ENCODE results near the gene CDC123.
"Not testable (repeated sequence)": the region's sequence is repeated elsewhere in the genome, so short reads cannot be mapped to it uniquely, and the experiment has no call there.

The CDC123 gene

GRCh38 chr10:12195603-12196506, at the start of gene CDC123, which contains the start of gene NUDT5:
Gene CDC123, plus strand, starts transcription at chr10:12196188. Its CDS starts 58 bp downstream, at chr10:12196246.
Gene NUDT5, minus strand, starts transcription at chr10:12195891. Its CDS starts 9,600 bp downstream, at chr10:12186291.
- DNase-seq (ENCODE audit: low read depth), result peak; percentile 65

- no peak for DNase-seq (ENCODE audit: low read depth)
Measured at GRCh38 chr10:12150163-12150562, 45.8 kb upstream of the CDC123 start.

DNA sequence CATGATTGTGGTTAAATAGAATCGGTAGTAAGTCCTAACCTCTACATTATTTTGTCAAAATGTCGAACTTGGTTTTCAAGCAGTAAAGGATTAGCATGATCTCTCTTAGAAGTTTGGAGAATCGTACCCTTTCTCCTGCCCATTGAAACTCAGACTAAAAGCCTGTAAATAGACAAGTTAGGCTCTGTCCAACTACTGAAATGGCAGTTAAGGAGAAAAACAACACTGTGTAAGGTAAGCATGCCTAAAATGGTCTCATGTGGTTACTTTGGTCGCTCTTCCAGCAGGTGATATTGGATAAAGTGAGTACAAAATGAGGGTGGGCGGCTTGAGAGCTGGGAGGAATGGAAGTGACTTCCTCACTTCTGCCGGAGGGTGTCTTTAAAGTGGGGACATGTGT, 41.5 kb upstream of the CDC123 start:
- DNase-seq (ENCODE audit: low read depth), result no peak

DNA sequence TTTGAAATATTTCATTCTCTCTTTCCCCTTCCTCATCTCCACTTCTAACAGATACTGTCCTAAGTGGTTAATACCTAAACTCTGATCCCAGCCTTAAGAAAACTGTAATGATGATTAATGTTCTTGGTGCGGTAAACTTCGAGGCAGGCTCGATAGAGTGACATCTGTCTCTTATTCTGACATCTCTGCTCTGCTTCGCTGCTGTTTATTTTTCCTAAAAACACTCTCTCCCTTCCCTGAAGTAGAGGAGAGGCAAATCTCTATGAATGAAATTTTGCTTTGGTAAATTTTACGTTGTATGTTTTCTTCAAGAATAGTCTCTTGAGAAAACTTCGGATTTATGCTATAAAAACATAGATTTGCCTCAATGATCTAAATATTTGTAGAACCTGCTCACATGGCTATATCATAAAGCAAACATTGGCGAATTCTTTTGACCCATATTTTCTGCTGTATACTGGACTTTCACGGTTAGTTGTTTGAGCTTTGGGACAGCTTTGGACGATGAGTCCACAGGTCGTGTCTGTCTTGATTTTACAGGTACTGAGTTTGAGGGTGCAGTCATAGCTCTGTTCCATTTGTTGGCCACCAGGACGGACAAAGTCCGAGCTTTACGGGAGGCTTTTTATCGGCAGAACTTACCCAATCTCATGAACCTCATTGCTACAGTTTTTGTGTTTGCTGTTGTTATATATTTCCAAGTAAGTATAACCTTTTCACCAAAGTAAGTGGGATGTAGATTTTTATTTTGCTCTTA, 39.4 kb upstream of the CDC123 start:
- DNase-seq (ENCODE audit: low read depth), result no peak

- no peak for DNase-seq (ENCODE audit: low read depth)
Measured at GRCh38 chr10:12158111-12158510, 37.9 kb upstream of the CDC123 start.

- DNase-seq (ENCODE audit: low read depth), result no peak
Measured at GRCh38 chr10:12160664-12161063, 35.3 kb upstream of the CDC123 start.

DNA sequence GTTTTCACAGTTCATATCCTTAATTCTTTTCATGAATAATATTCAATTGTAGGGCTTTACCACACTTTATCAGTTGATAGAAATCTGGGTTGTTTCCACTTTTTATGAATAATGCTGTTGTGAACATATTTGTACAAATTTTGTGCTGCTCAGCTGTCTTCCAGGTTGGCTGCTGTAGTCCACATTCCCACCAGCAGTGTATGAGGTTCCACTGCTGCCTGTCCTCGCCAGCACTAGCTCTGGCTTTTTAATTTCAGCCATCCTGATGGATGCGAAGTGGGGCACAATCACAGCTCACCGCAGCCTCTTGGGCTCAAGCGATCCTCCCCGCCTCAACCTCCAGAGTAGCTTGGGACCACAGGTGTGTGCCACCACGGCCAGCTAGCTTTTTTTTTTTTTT, 33.1 kb upstream of the CDC123 start:
- no peak for DNase-seq (ENCODE audit: low read depth)

- DNase-seq (ENCODE audit: low read depth), result no peak
Measured at GRCh38 chr10:12164085-12164484, 31.9 kb upstream of the CDC123 start.

DNA sequence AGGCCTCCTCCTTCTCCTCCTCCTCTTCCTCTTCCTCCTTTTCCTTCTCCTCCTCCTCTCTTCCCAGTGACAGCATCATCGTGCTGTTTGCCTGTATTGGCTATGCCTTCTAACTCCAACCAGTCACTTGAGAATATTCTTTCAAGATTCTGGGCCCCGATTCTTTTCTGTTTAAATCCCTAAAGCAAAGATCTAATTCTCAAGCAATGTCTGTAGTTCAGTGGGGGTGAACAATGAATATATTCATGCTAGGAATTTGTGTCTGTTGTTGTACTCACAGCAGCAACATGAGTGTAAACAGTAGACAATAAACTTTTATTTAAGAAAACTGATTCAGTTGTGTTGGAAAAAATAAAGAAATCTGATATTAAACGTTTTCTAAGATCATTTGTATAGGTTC, 31.0 kb upstream of the CDC123 start:
- no peak for DNase-seq (ENCODE audit: low read depth)

- DNase-seq (ENCODE audit: low read depth), result no peak
Measured at GRCh38 chr10:12165999-12166775, 29.8 kb upstream of the CDC123 start.

GRCh38 chr10:12171512-12171911, 24.5 kb upstream of the CDC123 start:
- DNase-seq (ENCODE audit: low read depth), result not testable (repeated sequence)

- no peak for DNase-seq (ENCODE audit: low read depth)
Measured at GRCh38 chr10:12177642-12178041, 18.3 kb upstream of the CDC123 start.

- DNase-seq (ENCODE audit: low read depth), result no peak
Measured at GRCh38 chr10:12179606-12180170, 16.3 kb upstream of the CDC123 start.

DNA sequence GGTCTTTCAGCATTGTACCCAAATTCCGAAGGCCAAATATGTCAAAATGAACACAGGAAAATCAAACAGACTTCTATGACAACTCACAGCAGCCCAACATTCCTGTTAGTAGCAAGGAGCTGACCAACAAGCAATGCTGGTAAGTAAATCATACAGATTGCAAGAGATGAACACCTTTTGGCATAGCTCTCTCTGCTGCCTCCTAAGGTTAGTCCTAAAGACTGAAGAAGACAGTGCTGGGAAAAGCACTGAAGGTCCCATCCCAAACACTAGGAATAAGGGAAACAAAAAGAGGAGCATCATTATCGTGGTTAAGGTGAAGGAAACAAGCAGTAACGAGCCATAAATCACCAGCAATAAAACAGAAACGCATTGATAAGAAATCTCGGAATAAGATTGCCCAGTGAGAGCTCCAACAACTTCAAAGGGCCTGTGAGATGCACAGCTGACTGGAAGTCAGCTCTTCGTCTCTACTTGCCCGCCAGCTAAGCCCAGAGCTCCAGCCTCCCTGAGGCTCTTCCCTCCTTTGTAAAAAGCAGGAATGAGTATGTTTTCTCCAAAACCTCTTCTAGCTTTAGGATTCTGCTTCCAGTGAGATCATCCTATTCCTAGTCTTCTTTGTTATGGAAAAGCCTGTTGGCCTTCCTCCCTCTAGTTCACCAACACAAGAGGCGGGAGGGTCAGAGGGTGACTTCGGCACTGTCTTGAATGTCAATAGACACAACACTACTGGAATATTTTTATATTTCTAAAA, 15.6 kb upstream of the CDC123 start:
- DNase-seq (ENCODE audit: low read depth), result no peak

DNA sequence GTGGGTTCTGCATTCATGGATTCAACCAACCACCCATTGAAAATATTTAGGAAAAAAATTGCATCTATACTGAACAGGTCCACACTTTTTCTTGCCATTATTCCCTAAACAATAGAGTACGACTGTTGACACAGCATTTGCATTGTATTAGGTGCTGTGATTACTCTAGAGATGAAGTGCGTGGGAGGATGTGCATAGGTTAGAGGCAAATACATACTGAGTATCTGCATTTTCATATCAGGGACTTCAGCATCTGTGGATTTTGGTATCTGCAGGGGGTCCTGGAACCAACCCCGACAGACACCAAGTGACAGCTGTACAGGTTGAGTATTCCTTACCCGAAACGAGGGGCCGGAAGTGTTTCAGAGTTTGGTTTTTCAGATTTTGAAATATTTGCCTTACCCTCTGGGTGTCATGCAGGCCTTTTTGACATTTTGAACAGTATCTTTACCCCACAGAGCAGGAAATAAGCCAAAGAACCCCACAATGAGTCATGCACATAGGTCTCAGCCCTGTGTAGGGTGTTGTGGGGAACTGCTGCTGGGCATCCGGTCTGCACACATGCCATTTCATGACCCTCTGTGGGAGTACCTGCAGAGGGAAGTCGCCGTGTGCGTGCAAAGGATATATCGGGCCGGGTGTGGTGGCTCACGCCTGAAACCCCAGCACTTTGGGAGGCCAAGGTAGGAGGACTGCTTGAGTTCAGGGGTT, 14.8 kb upstream of the CDC123 start:
- DNase-seq (ENCODE audit: low read depth), result peak; percentile 83

- no peak for DNase-seq (ENCODE audit: low read depth)
Measured at GRCh38 chr10:12184165-12184564, 11.8 kb upstream of the CDC123 start.

GRCh38 chr10:12186323-12186722, 9.7 kb upstream of the CDC123 start:
- DNase-seq (ENCODE audit: low read depth), result no peak

DNA sequence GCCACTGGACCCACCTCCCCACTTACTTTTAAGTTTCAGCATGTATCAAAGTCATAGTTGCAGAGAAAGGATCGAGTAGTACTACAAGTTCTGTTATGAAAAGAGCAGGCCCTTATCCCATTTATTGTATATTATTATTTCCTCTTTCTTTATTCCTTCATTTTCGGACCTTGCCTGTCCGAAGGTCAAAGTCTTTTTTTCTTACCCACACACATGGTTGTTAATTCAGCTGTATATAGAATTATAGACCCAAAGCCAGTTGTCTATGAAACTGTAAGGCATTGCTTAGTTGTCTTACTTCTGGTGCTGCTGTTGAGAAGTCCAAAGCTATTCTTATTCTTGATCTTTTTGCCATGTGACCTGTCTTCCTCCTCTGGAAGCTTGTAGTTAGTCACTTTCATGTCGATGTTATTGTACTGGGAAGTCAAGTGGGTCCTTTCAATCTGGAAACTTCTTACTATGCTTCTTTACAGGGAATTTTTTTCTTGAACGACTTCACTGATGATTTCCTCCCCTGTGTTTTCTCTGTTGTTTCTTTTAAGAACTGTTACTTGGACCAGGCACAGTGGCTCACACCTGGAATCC, 8.6 kb upstream of the CDC123 start:
- no peak for DNase-seq (ENCODE audit: low read depth)

DNA sequence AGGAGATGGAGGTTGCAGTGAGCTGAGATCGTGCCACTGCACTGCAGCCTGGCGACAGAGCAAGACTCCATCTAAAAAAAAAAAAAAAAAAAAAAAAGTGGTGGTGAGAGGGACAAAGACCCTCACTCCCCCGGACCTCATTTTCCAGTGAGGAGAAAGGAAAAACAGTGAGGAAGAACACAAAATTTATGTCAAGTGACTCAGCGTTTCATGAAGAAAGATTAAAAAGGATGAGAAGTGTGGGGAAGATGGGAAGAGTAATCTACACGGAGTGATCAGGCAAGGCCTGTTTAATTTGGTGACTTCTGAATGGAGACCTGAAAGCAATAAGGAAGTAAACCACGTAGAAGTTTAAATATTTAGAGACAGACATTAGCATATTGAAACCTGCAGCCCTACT, 7.3 kb upstream of the CDC123 start:
- DNase-seq (ENCODE audit: low read depth), result no peak

- DNase-seq (ENCODE audit: low read depth), result no peak
Measured at GRCh38 chr10:12189426-12189825, 6.6 kb upstream of the CDC123 start.
